K562 (cell line): ENCODE measurements around the gene TNFSF15. TPM values are rescaled to one million over a fixed set of nuclear protein-coding genes. Genes with fewer than 3 reads are reported as not detected.
A peak's percentile ranks its signal among the peaks of the same experiment; 100 is the strongest.

ENCODE experiments used
- ATAC-seq: fragments of 200-7000 bp; cut with Tn5 transposase; 3 replicates; pipeline ENCODE4 v1.9.1; 2020; ENCODE audit warnings: moderate library complexity
- BruUV-seq: library from RNA; stranded (reverse); fragments of 400-500 nt; replicated peaks from 2 replicates; lab custom pipeline; 2021; lab: Mats Ljungman, UMichigan
- CTCF ChIA-PET: fragments of 300-600 bp; formaldehyde crosslinking; extraction: SDS; loops from one replicate; lab custom pipeline; 2021; ENCODE audit warnings: low intra/inter-chr PET ratio; lab: Yijun Ruan, JAX
- POLR2A ChIA-PET: fragments of 300-600, 350-650 bp; sonication (Branson Sonifier 250); formaldehyde crosslinking; extraction: SDS; loops from one replicate; lab custom pipeline; 2021; ENCODE audit warnings: antibody characterized with exemption, inconsistent platforms; lab: Yijun Ruan, JAX
- DNase-seq, 4 experiments: peaks; one replicate each; pipeline versions ENCODE4 v3.0.0 to v3.0.0-alpha.2; 2011 to 2018; ENCODE audit warnings: low spot score in 3 of 4, mixed read lengths in 3 of 4; ENCODE audit errors: extremely low read depth in 1 of 4
- FAIRE-seq: peaks from 2 replicates; lab custom pipeline; 2011; peaks lifted over from hg19 to GRCh38; lab: Jason Lieb, UNC
- H2AFZ ChIP-seq: 2 replicates; pipeline ENCODE4 v1.6.0; 2011; ENCODE audit warnings: low read depth, low read length, control low read depth, inconsistent platforms
- H3K27ac ChIP-seq: fragments of 200-600 bp; 3 replicates; pipeline ENCODE4 v1.8.0; 2011; ENCODE audit warnings: low read depth, mild to moderate bottlenecking, control low read depth, inconsistent platforms, low read length, moderate library complexity, mixed read lengths; ENCODE audit errors: extremely low read depth
- H3K27me3 ChIP-seq, 2 experiments: fragments of 300-600 bp in 1 of 2; 2 replicates in 1 of 2; 3 replicates in 1 of 2; pipeline versions ENCODE4 v1.6.0 to v1.8.0; 2011; ENCODE audit warnings: inconsistent platforms in 2 of 2, low read length in 2 of 2, mild to moderate bottlenecking in 1 of 2, mixed read lengths in 1 of 2, moderate library complexity in 1 of 2; ENCODE audit not compliant: control insufficient read depth in 2 of 2, insufficient read depth in 2 of 2
- H3K36me3 ChIP-seq: fragments of 300-600 bp; 3 replicates; pipeline ENCODE4 v1.8.0; 2011; ENCODE audit warnings: mild to moderate bottlenecking, low read length, inconsistent platforms; ENCODE audit not compliant: control insufficient read depth, insufficient read depth
- H3K4me1 ChIP-seq, 2 experiments: fragments of 200-600 bp in 1 of 2; replicated peaks in 1 of 2; 2 replicates in 1 of 2; 3 replicates in 1 of 2; pipeline versions ENCODE4 v1.5.1 to v1.8.0; 2011; ENCODE audit warnings: inconsistent platforms in 2 of 2, low read length in 2 of 2, mild to moderate bottlenecking in 1 of 2, mixed read lengths in 1 of 2, moderate library complexity in 1 of 2; ENCODE audit not compliant: control insufficient read depth in 2 of 2, insufficient read depth in 2 of 2
- H3K4me2 ChIP-seq: 2 replicates; pipeline ENCODE4 v1.6.1; 2011; ENCODE audit warnings: low read length, control low read depth, inconsistent platforms, mixed read lengths; ENCODE audit not compliant: insufficient read depth
- H3K4me3 ChIP-seq: fragments of 200-600 bp; sonication (generic), shearing (Covaris generic); 2 replicates; pipeline ENCODE4 v1.5.1; 2016; ENCODE audit warnings: control low read depth, inconsistent platforms
- H3K79me2 ChIP-seq: fragments of 200-600 bp; 3 replicates; pipeline ENCODE4 v1.8.0; 2011; ENCODE audit warnings: low read length, inconsistent platforms; ENCODE audit not compliant: control insufficient read depth, insufficient read depth
- H3K9ac ChIP-seq, 2 experiments: 2 replicates each; pipeline versions ENCODE4 v1.6.0 to v1.6.1; 2011; ENCODE audit warnings: low read depth in 2 of 2, low read length in 2 of 2, control low read depth in 1 of 2, inconsistent platforms in 1 of 2, mild to moderate bottlenecking in 1 of 2, mixed read lengths in 1 of 2; ENCODE audit not compliant: insufficient read depth in 1 of 2
- H3K9me1 ChIP-seq: one replicate; pipeline ENCODE4 v1.6.0; 2011; ENCODE audit warnings: inconsistent platforms, mild to moderate bottlenecking, low read length, moderate library complexity; ENCODE audit not compliant: control insufficient read depth, insufficient read depth
- H3K9me3 ChIP-seq: replicated peaks from 2 replicates; pipeline ENCODE4 v1.5.1; 2011; ENCODE audit warnings: low read depth, low read length, inconsistent platforms; ENCODE audit not compliant: control insufficient read depth, insufficient read depth
- H4K20me1 ChIP-seq: replicated peaks from 2 replicates; pipeline ENCODE4 v1.6.1; 2011; ENCODE audit warnings: low read length, inconsistent platforms, mixed read lengths; ENCODE audit not compliant: control insufficient read depth, insufficient read depth
- CHD2 ChIP-seq: IDR thresholded peaks from 2 replicates; pipeline ENCODE4 v1.6.1; 2011; ENCODE audit warnings: low read depth, low read length
- ETV1 ChIP-seq: fragments of 450-650 bp; conservative IDR thresholded peaks from 2 replicates; pipeline ENCODE4 v1.6.1; 2016; ENCODE audit warnings: missing genetic modification characterization, control low read depth, low read depth, missing compliant biosample characterization
- KLF16 ChIP-seq: IDR thresholded peaks from 2 replicates; pipeline ENCODE4 v1.6.1; 2016; ENCODE audit warnings: antibody characterized with exemption
- ZNF512 ChIP-seq: IDR thresholded peaks from 2 replicates; pipeline ENCODE4 v1.6.1; 2016; ENCODE audit warnings: missing genetic modification characterization, missing compliant biosample characterization
- WGBS: fragments of 100-300 bp; shearing (Covaris generic); methylation state at CpG from one replicate; pipeline ENCODE4 v1.1.6; 2016; ENCODE audit warnings: low coverage, mixed read lengths; ENCODE audit not compliant: insufficient coverage; ENCODE audit errors: missing lambda C conversion rate; 5-methylcytosine and 5-hydroxymethylcytosine counted together
- in situ Hi-C: fragments of 300-500 bp; cut with MboI; formaldehyde crosslinking; loops from 4 replicates; pipeline ENCODE4 v1.15.0; 2018; ENCODE audit warnings: inconsistent platforms, mixed read lengths
- intact Hi-C: fragments of 100-400 bp; cut with micrococcal nuclease; formaldehyde crosslinking; loops from 2 replicates; pipeline ENCODE4 v1.14.2; 2022
- polyA plus RNA-seq, 8 experiments: library from polyadenylated mRNA; depleted of rRNA in 4 of 8; stranded (reverse) in 5 of 8; unstranded in 3 of 8; fragments of >200 nt; fragmentation: Nextera tagmentation in 2 of 8; fragmentation: Illumina TruSeq in 1 of 8; extraction: Ambion mirVana in 2 of 8; extraction: Trizol in 1 of 8; gene quantifications; 2 replicates each; pipeline versions ENCODE4 v1.2.1 to v1.2.3, GENCODE V29; 2011 to 2014; ENCODE audit warnings: inconsistent platforms in 1 of 8, missing spikeins in 1 of 8
- total RNA-seq, 7 experiments: library from RNA; depleted of rRNA in 6 of 7; stranded (reverse); fragments of >200 nt in 6 of 7; fragmentation: Illumina TruSeq in 2 of 7; extraction: Trizol in 2 of 7; gene quantifications; 2 replicates each; pipeline versions ENCODE4 v1.2.1 to v1.2.3, GENCODE V29; 2011 to 2021; ENCODE audit warnings: low replicate concordance in 1 of 7

Gene TNFSF15
- total and polyA plus RNA-seq, 9 of the 15 experiments (the other 6 are each of a cell fraction or from before 2014, with no cell fraction given): not detected

GRCh38 chr9:114777821-114778609 lies 27.8 kb downstream of the TNFSF15 start (continued):
- TF ChIP-seq ETV1 (tag): no peak
- TF ChIP-seq, all 486 proteins: peak for 0

GRCh38 chr9:114776683-114777399 lies 29.0 kb downstream of the TNFSF15 start:
- Histone ChIP-seq H3K79me2 (no peaks in the 10 kb centered on the region), H3K4me2 (no peak overlapping the region), H3K4me1 (no peaks in the 10 kb centered on the region; a peak in 1 of 5 replicates), H3K27ac (no peak overlapping the region), H2AFZ (no peak overlapping the region), H3K36me3 (no peaks in the 10 kb centered on the region), H4K20me1 (no peaks in the 10 kb centered on the region), H3K4me3 (no peak overlapping the region), H3K27me3 (no peaks in the 10 kb centered on the region)
- no TSS peak for BruUV-seq
- no peak for FAIRE-seq
- DNase-seq: no peak
- ChIA-PET POLR2A (interaction anchor here (1.5 kb wide), 1 partner anchor 9 kb away, joined by 3 read pairs; no protein-coding TSS in a partner anchor), CTCF (no interaction called here)
- intact Hi-C loops: no loop called here
- ATAC-seq: 0 out of 3 replicates have a peak, but pooled peaks have one; percentile 31
- peak; percentile 76 for TF ChIP-seq CHD2
- peak; percentile 58; the same call in 1 of the 2 replicates for TF ChIP-seq ZNF512 (tag)
- TF ChIP-seq KLF16: no peak
- TF ChIP-seq, all 486 proteins: peak for 2
- Histone ChIP-seq H3K9me1 (no peaks in the 10 kb centered on the region), H3K9ac (no peak overlapping the region), H3K9me3 (no peaks in the 10 kb centered on the region)
- in situ Hi-C loops: no loop called here
- WGBS: 0% methylated on average over 6 of the region's 6 CpGs
